GM21825 (cell line): ENCODE results near the gene TNPO1.
A peak's percentile ranks its signal among the peaks of the same experiment; 100 is the strongest.

ENCODE experiments used
- ATAC-seq: cut with Tn5 transposase; IDR thresholded peaks from one replicate; pipeline ENCODE4 v1.9.1; 2021; ENCODE audit warnings: mild to moderate bottlenecking, moderate library complexity; ENCODE audit not compliant: unreplicated experiment

TNPO1 gene

DNA sequence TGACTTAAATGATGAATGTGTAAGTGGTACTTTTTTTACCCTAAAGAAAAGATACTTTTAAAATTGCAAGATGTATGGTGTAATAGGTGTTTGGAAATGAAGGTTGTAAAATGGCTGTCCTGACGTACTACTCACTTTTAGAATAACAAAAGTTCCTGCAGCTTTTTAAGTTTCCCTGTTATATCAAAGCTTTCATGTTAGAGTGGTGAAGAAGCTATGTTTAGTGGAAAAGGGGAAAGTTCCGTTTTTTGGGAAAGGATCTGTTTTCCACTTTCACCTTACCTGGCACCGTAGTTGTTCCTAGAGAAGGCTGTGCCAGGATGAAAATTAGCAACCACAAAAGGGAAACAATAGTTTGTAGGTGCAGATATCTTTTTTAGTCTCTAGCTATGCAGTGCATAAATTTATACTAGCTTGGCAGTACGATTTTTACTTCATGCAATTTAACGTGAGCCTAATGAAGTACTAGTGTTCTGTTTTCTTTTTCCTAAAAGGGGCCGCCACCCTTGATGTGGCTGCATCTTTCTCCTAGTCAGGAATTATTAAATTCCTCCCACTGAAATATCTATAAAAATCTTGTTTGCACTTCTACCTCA lies 1.3 kb downstream of the TNPO1 start:
- ATAC-seq, result no peak

DNA sequence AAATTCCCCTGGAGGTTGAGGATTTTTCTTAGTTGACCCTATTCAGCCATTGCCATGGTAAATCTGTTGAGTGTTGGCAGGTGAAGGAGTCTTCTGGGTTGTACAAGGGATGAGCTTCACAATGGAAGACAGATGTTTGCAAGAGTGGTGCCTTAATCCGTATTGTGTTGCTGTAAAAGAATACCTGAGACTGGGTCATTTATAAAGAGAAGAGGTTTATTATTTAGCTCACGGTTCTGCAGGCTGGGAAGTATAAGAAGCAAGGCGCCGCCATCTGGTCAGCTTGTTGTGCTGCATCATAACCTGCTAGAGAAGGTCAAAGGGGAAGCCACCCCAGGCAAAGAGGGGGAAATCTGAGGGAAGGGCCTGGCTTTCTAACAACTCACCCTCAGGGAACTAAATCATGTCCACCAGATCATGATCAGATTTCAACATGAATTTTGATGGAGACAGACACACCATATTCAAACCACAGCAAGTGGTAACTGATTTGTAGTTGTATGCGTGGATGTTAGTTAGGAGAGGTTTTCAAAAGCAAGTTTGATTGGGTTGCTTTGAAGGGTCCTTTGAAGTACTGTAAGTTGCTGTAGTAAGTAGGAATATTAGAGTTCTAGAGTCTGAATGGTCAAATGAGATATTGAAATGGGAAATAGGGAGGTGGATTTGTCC lies 2.5 kb downstream of the TNPO1 start:
- ATAC-seq, result no peak

DNA sequence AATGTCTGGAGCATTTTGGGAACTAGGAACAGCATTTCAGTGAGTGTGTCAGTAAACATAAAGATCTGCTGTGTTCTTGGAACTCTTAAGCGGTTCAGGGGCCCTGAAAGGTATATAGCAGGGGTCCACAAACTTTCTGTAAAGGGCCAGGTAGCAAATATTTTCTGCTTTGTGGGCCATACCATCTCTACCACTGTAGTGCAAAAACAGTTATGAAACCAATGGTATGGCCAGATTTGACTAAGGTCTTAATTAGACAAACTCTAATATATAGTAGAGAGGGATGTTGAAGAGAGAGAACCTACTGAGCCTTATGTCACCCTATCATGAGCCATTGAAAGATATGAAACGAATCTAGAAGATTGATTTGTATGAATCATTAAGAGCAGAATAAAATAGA lies 5.3 kb downstream of the TNPO1 start:
- no peak for ATAC-seq

DNA sequence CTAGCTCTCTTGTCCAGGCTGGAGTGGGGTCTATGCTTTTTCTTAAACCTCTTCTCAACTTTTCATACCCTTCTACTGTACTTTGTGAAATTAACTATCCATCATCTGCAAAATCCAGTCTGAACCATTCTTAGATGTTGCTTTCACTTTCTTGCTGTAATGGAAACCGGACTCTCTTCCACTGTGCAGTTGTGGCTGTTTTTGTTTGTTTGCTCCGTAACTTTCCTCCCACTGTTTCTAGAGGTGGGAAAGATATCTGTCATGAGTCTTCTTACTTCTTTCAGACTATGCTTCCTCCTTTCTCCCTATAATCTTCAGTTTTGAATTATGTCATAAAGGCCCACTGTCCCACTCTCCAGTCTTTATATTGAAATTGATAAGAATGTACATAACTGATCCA lies 6.5 kb downstream of the TNPO1 start:
- no peak for ATAC-seq

DNA sequence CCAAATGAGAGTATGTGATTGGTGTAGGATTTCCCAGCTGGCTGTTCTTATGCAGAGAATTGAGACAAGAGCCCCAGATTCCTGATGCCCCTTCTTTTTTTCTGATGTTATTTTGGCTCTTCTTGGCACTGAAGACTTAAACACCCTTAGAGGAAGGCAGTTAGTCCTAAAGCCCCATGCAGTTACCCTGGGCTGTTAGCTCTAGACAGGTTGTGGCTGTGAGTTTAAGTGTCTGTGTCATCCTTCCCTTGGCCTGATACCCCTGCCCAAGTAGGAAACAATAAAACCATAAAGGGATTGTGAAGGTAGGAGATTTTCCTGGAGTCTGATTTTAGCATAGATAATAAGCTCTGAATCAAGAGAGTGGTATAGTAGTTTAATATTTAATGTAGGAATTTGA lies 13.2 kb downstream of the TNPO1 start:
- no peak for ATAC-seq

DNA sequence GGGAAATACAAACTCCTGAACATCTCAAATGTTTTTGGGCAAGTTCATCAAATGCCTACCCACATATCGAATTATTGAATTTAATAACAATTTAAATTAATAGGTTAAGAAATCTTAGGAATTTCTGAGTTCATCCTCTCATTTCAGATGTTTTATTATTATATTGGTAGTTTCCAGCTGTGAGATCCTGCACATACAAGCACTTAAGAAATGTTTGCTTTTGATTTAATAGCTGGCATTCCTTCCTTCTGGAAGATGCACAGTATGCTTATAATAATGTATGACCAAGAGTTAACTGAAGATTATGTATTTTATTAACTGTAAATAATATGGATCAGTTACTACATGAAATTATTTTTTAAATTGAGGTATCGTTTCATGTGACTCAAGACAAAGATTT lies 13.9 kb downstream of the TNPO1 start:
- ATAC-seq, result no peak

DNA sequence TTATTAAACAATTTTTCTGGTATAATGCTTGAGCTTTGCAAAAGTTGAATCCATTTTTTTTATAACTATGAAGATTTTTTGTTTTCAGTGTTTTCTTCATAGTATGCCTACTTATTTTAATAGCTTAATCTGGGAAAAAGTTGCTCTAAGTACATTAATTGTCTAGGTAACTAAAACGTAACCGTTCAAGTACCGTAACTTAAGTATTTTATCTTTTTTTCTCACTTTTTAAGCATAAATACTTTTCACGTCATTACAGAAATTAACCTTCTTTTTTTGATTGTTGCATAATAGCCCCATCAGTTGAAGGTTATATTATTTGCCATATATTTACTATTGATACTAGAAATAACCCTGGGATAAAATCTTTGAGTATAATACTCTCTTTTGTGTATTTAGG lies 15.2 kb downstream of the TNPO1 start:
- no peak for ATAC-seq

DNA sequence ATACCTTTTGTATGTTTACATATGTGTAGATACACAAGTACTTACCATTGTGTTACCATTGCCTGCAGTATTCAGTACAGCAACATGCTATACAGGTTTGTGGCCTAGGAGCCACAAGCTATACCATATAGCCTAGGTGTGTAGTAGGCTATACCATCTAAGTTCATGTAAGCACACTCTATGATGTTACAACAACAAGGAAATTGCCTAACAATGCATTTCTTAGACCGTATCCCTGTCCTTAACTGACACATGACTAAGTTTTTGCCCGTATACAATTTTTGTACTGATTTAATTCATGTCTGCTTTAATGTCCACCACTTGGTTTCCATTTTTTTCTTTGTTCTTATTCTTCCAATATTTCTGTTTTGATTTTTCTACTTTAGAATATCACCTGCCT lies 18.5 kb downstream of the TNPO1 start:
- no peak for ATAC-seq

DNA sequence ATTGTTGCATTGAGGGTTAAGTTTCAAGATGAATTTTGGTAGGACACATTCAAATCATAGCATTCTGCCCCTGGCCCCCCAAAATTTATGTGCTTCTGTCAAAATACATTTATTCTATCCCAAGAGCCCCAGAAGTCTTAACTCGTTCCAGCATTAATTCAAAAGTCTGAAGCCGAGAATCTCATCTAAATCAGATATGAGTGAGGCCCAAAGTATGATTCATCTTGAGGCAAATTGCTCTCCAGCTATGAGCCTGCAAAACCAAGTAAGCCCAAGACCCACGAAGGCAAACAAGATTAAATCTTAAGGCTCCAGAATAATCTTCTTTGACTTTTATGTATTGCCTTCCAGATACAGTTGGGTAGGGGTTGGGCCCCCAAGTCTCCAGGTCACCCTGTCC lies 19.2 kb downstream of the TNPO1 start:
- ATAC-seq, result no peak

DNA sequence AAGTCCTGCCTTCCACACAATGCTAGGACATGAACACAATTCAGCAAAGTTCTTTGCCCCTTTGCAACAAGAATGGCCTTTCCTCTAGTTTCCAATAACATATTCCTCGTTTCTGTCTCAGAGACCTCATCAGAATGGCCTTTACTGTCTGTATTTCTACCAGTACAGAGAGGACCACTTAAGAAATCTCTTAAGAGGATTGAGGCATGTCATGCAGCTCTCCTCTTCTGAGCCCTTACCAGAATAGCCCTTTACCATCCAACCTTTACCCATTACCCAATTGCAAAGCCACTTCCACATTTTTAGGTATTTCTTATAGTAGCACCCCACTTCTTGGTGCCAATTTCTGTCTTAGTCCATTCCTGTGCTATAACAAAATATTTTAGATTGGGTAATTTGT lies 20.3 kb downstream of the TNPO1 start:
- ATAC-seq, result no peak

DNA sequence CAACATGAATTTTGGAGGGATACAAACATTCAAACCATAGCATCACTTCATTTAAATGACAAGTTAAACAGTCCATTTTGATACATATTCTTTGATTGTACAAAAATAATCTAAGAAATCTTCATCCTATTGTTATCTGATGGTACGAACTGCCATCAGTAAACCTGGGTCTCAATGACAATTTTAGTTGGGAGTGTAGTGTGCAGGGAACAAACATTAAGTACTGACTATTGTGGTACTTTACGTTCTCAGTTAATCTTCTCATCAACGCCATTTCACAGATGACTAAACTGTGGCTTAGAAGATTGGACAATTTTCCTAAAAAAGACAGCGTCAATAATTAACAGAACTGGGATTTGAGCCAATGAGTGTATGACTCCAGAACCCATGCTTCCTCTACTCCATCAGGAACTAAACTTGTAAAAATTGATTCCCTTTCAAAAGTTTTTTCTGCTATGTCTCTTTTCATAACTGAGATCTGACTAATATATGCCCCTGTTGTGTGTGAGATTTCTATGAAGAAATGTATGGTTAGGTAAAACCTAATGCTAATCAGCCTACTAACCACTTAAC lies 21.1 kb downstream of the TNPO1 start:
- no peak for ATAC-seq

DNA sequence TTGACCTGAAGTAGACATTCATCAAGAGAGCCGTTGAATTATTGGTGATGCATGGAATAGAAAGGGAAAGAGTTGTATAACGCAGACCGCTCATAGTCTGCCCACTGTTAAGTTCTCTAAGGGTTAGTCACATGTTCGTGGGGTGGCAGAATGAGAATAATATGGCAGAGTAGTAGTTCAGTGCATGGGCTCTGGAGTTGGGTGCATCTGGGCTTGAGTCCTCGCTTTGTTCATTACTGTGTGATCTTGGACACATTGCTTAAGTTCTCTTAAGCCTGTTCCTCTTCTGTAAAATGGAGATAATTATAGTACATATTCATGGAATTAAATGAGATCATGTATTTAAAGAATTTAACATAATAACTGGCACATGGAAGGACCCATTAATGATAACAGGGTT lies 23.6 kb downstream of the TNPO1 start:
- ATAC-seq, result no peak

DNA sequence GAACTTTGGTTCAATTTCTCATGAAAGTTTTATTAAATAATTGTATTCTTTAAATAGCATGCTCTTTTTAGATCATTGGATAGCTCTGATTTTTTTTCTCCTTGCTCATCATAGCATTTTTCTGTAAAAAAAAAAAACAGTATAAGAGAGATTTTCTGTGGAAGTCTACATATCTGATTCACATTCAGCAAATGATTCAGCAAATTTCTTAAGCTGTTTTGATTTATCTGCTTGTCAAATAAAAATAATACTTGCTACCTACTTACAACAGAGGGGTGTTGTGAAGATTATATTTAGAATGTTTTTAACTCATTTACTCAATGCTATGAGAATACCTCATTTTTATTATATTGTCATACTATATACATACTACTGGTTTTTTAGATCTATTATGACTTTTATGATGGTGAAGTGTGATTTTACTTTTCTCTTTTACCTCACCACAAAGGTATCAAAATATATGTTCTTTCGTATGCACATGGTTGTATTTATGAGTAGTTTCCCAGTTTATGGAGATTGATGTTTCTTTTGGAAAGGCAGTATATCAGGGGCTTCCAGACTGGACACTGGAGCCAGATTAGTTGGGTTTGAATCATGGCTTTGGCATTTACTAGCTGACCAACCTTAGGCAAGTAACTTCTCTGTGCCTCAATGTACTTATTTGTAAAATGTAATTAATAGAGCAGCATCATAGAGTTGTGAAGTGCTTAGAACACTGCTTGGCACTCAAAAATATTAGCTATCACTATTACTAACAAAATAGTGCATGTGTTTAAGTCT lies 25.5 kb downstream of the TNPO1 start:
- no peak for ATAC-seq

DNA sequence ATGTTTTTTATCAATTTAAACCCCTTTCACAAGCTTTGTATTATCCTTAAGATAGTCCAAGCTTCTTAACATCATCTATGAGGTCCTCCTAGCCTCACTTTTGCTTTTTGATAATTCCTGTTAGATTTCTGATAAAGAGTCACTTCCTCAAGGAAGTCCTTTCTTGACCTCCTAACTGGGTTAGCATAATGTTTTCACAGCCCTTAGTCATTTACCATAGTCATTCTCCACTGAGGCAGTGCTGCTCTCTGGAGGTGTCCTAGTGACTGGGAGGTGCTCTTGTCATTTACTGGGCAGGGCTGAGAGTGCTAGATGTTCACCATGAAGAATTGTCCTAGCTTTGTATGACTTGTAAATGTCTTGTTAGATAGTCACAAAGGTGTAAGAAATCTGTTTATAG lies 26.4 kb downstream of the TNPO1 start:
- ATAC-seq, result no peak

DNA sequence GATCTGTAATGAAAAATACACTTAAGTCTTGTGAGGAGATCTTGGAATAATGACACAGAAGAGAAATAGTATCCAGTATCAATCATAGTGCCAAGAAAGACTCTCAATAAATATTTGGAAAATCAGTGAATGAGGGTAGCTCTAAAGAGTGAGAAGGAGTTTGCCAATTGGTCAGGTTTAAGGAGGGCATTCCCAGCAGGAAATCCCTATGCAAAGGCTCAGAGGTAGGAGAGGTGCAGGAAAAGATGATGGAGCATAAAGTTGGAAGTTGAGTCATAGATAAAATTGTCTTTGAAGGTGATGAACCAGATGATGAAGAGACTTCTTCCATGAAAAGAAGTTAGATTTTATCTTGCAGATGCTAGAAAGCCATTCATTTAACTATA lies 27.8 kb downstream of the TNPO1 start:
- no peak for ATAC-seq

DNA sequence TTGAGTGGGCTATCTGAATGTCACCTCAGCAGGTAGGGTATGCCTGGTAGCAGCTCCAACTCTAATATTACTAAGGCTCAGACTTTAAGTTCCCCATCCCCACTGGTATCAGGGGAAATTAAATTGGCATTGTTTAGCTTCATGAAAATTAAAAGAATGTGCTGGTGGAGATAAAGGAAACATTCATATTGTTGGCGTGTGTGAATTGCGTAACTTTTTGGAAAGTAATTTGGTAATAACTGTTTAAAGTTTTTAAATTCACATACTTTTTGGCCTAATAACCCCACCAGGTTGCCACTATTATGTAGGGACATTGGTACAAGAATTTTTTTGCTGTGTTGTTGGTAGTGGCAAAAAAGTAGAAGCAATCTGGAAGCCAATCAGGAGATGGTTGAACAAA lies 29.4 kb downstream of the TNPO1 start:
- no peak for ATAC-seq

DNA sequence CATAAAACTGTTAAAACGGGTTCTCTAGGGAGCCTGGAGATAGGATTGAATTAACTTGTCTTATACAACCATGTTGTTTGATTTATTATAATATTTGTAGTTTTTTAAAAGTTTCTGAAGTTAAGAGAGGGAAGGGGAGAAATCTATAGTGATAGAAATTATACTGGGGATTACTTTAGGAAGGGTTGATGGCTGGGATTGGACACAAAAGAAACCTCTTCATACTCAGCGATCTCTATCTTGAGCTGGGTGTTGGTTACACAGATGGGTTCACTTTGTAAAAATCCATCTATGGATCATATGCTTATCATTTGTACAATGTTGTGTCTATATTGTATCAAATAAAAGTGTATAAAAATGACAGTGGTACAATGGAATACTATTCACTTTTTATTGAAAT lies 30.0 kb downstream of the TNPO1 start:
- ATAC-seq, result no peak

DNA sequence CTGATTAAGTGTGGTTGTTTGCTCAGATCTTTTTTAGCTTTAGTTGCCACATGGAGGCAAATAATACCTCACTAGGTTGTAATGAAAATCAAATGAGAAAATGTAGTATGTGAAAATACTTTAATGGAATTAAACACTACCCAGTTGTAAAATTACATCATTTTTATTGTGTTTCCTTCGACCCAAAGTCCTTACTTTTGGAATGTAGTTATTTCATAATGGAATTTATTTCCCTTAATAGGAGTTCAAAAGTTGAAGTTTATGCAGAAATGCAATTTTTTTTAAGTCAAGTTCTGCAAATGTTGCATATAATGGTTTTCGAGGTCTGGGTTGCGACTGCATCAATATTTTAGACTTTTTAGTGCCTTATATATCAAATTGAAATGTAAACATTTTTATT lies 31.0 kb downstream of the TNPO1 start:
- no peak for ATAC-seq

DNA sequence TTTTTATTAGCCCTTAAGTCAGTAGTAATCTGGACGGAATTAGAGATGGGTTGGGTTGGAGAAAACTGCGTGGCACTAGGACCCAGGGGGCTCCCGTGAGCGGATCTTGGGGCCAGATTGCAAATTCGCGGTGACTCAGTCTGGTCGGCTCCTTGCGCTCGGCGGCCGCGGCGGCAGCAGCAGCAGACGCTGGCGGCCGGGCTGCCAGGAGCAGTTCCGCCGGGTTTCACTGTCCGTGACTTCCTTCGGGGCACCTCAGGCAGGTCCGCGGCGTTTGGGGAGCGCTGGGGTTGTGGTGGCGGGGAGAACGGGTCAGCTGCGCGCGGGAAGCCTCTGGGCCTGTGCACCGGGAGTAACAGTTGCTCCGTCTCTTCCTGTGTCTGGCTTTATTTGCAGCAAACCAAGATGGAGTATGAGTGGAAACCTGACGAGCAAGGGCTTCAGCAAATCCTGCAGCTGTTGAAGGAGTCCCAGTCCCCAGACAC lies 31.6 kb downstream of the TNPO1 start:
- peak; percentile 77 for ATAC-seq

DNA sequence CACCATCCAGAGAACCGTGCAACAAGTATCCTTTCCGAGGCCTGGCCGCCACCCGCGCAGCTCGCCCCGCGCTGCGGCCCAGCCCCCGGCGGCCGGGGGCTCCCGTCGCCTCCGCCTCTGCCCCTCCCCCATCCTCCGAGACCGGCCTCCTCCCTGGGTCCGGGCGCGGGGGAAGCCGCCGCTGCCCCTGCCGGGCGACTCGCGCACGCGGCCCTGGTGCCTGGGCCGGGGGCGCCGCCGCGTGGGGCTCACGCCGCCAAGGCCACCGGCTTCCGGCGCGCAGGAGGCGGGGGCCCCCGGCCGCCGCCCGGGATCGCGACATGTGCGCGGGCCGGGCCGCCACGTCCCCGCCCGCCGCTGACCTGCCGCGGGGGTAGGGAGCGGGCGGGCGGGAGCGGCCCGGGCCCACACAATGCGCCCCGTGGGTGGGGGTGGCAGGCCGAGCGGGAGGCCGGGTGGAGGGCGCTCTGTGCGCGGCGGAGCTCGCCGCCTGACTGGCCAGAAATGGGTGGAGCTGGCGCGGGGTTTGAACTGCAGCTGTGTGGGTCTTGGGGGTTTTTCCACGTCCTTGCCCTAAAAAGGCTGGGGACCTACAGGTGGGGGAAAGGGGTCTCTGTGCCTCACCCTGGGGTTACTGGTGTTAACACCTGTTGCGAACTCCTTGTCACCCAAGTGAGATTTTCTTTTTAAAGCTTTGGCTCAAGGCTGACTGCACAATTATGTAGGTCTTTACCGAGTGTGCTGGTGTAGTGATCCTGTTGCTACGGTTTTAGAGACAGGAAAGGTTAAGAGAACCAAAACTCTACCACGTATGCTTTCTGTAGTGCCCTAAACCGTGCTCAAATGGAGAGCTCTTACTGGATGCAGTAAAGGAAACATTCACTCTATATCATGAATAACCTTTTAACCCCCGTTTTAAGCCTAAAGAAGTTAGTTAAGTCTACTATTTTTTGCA lies 32.3 kb downstream of the TNPO1 start:
- ATAC-seq, result peak; percentile 51

DNA sequence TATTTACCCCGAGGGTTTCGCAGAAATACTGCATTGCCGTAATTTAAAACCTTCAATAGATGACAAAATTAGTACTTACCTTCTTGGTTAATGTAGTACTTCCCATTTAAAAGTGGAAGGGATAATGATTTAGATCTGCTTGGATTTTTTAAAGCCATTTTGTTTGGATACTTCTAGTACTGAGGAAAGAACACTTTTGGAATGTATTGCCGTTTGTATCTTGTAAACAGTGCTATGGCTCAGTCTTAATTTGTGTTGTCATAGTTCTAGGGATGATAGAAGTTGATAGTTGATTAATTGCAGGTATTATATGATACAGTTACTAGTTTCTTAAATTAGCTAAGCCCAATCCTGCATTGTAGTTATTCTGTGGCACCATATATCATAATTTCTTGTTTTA lies 33.1 kb downstream of the TNPO1 start:
- no peak for ATAC-seq
